GM21786 (cell line): ENCODE data around the gene CSTPP1.
"Not testable (repeated sequence)": the region's sequence is repeated elsewhere in the genome, so short reads cannot be mapped to it uniquely, and the experiment has no call there.

Source experiments
- ATAC-seq: cut with Tn5 transposase; IDR thresholded peaks from one replicate; pipeline ENCODE4 v1.9.1; 2021; ENCODE audit not compliant: unreplicated experiment

The CSTPP1 gene

GRCh38 chr11:46907606-46908005, 29.0 kb upstream of the CSTPP1 start:
- ATAC-seq, result no peak

- ATAC-seq, result no peak
These were observed 23.9 kb upstream of the CSTPP1 start for GRCh38 chr11:46912526-46913150.

GRCh38 chr11:46913484-46913883, 23.1 kb upstream of the CSTPP1 start:
- ATAC-seq, result no peak

GRCh38 chr11:46914363-46914762, 22.2 kb upstream of the CSTPP1 start:
- ATAC-seq, result no peak

- no peak for ATAC-seq
These were observed 21.7 kb upstream of the CSTPP1 start for GRCh38 chr11:46914910-46915309.

- no peak for ATAC-seq
These were observed 20.1 kb upstream of the CSTPP1 start for GRCh38 chr11:46916286-46917108.

- ATAC-seq, result no peak
These were observed 19.3 kb upstream of the CSTPP1 start for GRCh38 chr11:46917109-46917761.

- ATAC-seq, result no peak
These were observed 18.8 kb upstream of the CSTPP1 start for GRCh38 chr11:46917762-46918082.

GRCh38 chr11:46918083-46918787, 18.3 kb upstream of the CSTPP1 start, which contains the start of gene LRP4:
Gene LRP4 (minus strand): TSS chr11:46918550. CDS start chr11:46918379, 171 bp downstream.
- peak; percentile 53 for ATAC-seq

- ATAC-seq, result no peak
These were observed 17.6 kb upstream of the CSTPP1 start for GRCh38 chr11:46918788-46919513.

- ATAC-seq, result no peak
These were observed 15.8 kb upstream of the CSTPP1 start for GRCh38 chr11:46920755-46921154.

GRCh38 chr11:46927928-46928327, 8.6 kb upstream of the CSTPP1 start:
- not testable (repeated sequence) for ATAC-seq

- not testable (repeated sequence) for ATAC-seq
These were observed 7.9 kb upstream of the CSTPP1 start for GRCh38 chr11:46928701-46929100.

- ATAC-seq, result no peak
These were observed 6.5 kb upstream of the CSTPP1 start for GRCh38 chr11:46930089-46930488.

- no peak for ATAC-seq
These were observed 5.6 kb downstream of the CSTPP1 start for GRCh38 chr11:46942172-46942571.

- no peak for ATAC-seq
These were observed 8.0 kb downstream of the CSTPP1 start for GRCh38 chr11:46944356-46945075.

- ATAC-seq, result no peak
These were observed 11.0 kb downstream of the CSTPP1 start for GRCh38 chr11:46947399-46948077.

GRCh38 chr11:46948378-46949131, 12.0 kb downstream of the CSTPP1 start:
- no peak for ATAC-seq

- no peak for ATAC-seq
These were observed 12.7 kb downstream of the CSTPP1 start for GRCh38 chr11:46949297-46949696.
